ENCODE results near the gene CCDC9B. TPM values are rescaled to one million over a fixed set of nuclear protein-coding genes. Genes with fewer than 3 reads are reported as not detected.
A peak's percentile ranks its signal among the peaks of the same experiment; 100 is the strongest.

CCDC9B gene
- total and polyA plus RNA-seq, 8 donors, result 0.58 to 39.3 (median 11.3) TPM

DNA sequence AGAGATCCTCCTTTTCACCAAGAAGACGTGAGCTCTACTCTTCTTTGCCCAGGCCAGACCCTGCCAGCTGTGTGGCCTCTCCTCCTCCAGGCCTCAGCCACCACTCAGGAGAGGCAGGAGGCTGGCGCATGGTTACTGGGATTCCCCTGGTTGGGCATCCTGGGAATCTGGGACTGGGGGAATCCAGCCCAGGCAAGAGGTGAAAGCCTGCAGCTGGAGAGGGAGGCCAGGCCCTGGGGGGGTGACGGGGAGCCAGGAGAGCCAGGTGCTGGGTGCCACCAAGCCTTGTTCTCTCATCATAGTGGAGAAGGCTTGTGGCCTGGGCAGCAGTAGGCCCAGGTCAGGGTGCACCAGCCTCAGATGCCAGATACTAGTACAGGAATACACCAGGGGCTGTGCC is 6.2 kb downstream of the CCDC9B start:
- H3K4me1 ChIP-seq, result peaks cover 43 to 99% (median 79%) of the 10 kb centered on the region in 4 donors

DNA sequence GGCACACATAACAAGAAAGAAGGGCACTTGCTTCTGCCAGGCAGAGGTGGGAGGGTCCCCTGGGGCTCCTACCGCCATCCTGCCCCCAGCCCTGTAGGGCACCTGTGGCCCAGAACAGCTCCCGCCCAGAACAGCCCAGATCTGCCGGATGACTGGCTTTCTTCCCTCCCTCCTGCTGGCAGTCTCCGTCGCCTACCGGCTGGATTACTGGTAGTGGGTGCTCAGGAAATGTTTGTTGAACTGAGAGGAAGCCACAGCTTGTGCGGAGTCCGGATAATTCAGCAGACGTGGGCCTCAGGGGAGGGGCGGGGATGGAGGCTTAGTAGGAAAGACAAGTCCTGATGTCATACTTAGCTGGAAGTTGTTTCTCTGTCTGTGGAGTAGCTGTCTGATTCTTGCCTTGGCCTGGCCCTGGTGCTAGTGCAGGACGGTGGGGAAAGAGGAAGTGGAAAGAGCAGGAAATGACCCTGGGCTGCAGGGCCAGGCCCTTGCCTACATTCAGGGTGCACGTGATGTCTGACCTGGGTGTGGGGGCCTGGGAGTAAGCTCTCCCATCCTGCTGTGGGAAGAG is 6.7 kb downstream of the CCDC9B start:
- Histone ChIP-seq H3K4me3 (peak overlapping the region in 1 of 4 donors; percentile 9), H3K27ac (peak overlapping the region; percentile 46 to 95 (median 92)), H3K27me3 (no peaks in the 10 kb centered on the region), H3K9me3 (no peaks in the 10 kb centered on the region), H3K36me3 (peaks cover 4 to 27% (median 22%) of the 10 kb centered on the region in 4 donors), H3K4me1 (peaks cover 38 to 99% (median 76%) of the 10 kb centered on the region in 4 donors)
- 37 to 63% (median 46%) methylated on average over 12 of the region's 12 CpGs for WGBS, 5 donors
- intact Hi-C loops (cut with DNase I; ENCODE audit: low total_unique reads), result no loop called here
- peak in 1 of 2 donors; percentile 87 for DNase-seq
- TF ChIP-seq EP300 (IDR thresholded peaks at IDR 0.05) (no peak), POLR2A (IDR thresholded peaks at IDR 0.05) (no peak), POLR2AphosphoS5 (IDR thresholded peaks at IDR 0.05) (peak; percentile 19 to 64 (median 19))

More for the DNA sequence above, 6.2 kb downstream of the CCDC9B start:
- Histone ChIP-seq H3K36me3 (peaks cover 4 to 27% (median 22%) of the 10 kb centered on the region in 4 donors), H3K4me3 (no peak overlapping the region), H3K27ac (peak overlapping the region; percentile 46 to 95 (median 92)), H3K27me3 (no peaks in the 10 kb centered on the region), H3K9me3 (no peaks in the 10 kb centered on the region)
- WGBS, 5 donors, result 55 to 88% (median 77%) methylated on average over 3 of the region's 3 CpGs
- intact Hi-C loops (cut with DNase I; ENCODE audit: low total_unique reads), result no loop called here
- peak in 1 of 2 donors; percentile 22 for DNase-seq
- TF ChIP-seq, protein P1, sequence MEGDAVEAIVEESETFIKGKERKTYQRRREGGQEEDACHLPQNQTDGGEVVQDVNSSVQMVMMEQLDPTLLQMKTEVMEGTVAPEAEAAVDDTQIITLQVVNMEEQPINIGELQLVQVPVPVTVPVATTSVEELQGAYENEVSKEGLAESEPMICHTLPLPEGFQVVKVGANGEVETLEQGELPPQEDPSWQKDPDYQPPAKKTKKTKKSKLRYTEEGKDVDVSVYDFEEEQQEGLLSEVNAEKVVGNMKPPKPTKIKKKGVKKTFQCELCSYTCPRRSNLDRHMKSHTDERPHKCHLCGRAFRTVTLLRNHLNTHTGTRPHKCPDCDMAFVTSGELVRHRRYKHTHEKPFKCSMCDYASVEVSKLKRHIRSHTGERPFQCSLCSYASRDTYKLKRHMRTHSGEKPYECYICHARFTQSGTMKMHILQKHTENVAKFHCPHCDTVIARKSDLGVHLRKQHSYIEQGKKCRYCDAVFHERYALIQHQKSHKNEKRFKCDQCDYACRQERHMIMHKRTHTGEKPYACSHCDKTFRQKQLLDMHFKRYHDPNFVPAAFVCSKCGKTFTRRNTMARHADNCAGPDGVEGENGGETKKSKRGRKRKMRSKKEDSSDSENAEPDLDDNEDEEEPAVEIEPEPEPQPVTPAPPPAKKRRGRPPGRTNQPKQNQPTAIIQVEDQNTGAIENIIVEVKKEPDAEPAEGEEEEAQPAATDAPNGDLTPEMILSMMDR (IDR thresholded peaks at IDR 0.05), result no peak
- TF ChIP-seq POLR2AphosphoS5 (IDR thresholded peaks at IDR 0.05) (no peak), EP300 (IDR thresholded peaks at IDR 0.05) (no peak), POLR2A (IDR thresholded peaks at IDR 0.05) (no peak)

DNA sequence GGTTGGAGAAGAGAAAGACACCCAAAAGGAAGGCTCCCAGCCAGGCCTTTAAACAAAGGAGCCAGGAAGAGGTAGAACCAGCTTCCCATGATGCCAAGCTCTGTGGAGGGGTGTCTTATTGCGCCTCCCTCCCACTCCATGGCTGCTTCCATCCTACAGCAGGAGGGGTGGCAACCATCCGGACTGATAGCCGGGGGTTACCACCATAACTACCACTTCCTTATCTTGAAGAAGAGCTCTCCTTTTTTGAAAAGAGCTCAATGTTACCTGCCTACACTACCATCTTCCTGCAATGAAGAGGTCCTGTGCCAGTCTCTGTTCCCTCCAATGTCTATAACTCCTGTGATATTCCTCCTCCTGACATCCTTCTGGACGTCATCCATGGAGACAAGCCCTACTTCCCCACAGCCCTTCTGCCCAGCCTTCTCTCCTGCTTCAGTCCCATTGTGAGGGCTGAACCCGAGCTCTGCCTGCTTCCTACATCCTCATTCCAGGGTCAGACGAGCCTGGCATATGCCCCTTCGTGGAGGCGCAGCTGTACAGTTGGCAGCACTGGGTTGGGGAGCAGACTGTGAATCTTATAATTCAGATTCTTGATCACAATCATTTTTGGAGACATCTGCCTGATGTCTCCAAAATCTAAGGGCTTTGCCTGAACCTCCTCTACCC is 8.5 kb downstream of the CCDC9B start:
- Histone ChIP-seq H3K36me3 (peaks cover 4 to 27% (median 22%) of the 10 kb centered on the region in 4 donors), H3K4me3 (no peak overlapping the region), H3K27ac (peak overlapping the region in 4 of 5 donors; percentile 17 to 92 (median 91)), H3K27me3 (no peaks in the 10 kb centered on the region), H3K9me3 (no peaks in the 10 kb centered on the region), H3K4me1 (peaks cover 20 to 98% (median 67%) of the 10 kb centered on the region in 4 donors)
- 70 to 76% (median 75%) methylated on average over 8 of the region's 8 CpGs for WGBS, 5 donors
- DNase-seq, result no peak
- TF ChIP-seq, protein P1 (IDR thresholded peaks at IDR 0.05), result no peak
- TF ChIP-seq EP300 (IDR thresholded peaks at IDR 0.05) (no peak), POLR2A (IDR thresholded peaks at IDR 0.05) (no peak), POLR2AphosphoS5 (IDR thresholded peaks at IDR 0.05) (no peak)
- intact Hi-C loops (cut with DNase I; ENCODE audit: low total_unique reads), result no loop called here

DNA sequence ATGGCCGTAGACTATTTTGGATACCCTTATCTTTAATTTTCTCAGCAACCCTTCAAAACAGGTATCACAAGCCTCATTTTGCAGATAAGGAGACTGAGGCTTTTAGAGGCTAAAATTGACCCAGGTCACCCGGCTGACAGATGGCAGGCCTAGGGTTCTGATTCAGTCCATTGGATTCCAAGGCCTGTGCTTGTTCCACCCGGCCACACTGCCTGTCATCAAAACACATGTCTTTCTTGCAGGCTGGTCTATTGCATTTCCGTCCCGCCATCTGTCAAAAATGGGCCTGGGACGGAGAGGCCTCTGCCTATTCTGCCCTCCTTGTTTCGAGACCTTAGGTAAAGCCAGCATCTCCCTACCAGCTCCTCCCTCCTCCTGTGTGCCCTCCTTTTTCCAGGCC is 9.1 kb downstream of the CCDC9B start:
- peak overlapping the region in 4 of 5 donors; percentile 17 to 92 (median 91) for H3K27ac ChIP-seq
- DNase-seq, result no peak
- 87 to 94% (median 91%) methylated on average over 7 of the region's 7 CpGs for WGBS, 5 donors
- H3K36me3 ChIP-seq, result peaks cover 4 to 21% (median 19%) of the 10 kb centered on the region in 4 donors
- H3K9me3 ChIP-seq, result no peaks in the 10 kb centered on the region
- H3K4me1 ChIP-seq, result peaks cover 19 to 98% (median 63%) of the 10 kb centered on the region in 4 donors
- no peaks in the 10 kb centered on the region for H3K27me3 ChIP-seq
- intact Hi-C loops (cut with DNase I; ENCODE audit: low total_unique reads), result no loop called here
- H3K4me3 ChIP-seq, result no peak overlapping the region
- peak in 1 of 3 donors; percentile 19 for TF ChIP-seq POLR2AphosphoS5 (IDR thresholded peaks at IDR 0.05)
- TF ChIP-seq, protein P1 (IDR thresholded peaks at IDR 0.05), result no peak
- no peak for TF ChIP-seq POLR2A (IDR thresholded peaks at IDR 0.05)

All from stomach (tissue), 9 donors.